Neural progenitor cell (in vitro differentiated cells): ENCODE measurements around the gene UBC. TPM values are rescaled to one million over a fixed set of nuclear protein-coding genes. Genes with fewer than 3 reads are reported as not detected.

Source experiments
- DNase-seq: peaks from one replicate; pipeline ENCODE4 v3.0.0-alpha.2; 2016; ENCODE audit warnings: low spot score
- H2AFZ ChIP-seq: fragments of 200-600 bp; sonication (generic); replicated peaks from 2 replicates; pipeline ENCODE4 v1.6.1; 2016; ENCODE audit warnings: antibody characterized with exemption
- H3F3A ChIP-seq: fragments of 200-600 bp; sonication (generic); 2 replicates; pipeline ENCODE4 v1.6.1; 2016; ENCODE audit warnings: antibody characterized with exemption, low read depth
- H3K27ac ChIP-seq: fragments of 200-600 bp; sonication (generic); 2 replicates; pipeline ENCODE4 v1.5.1; 2016; ENCODE audit warnings: mild to moderate bottlenecking
- H3K27me3 ChIP-seq: fragments of 200-600 bp; sonication (generic); 2 replicates; pipeline ENCODE4 v1.6.1; 2016; ENCODE audit warnings: mild to moderate bottlenecking, moderate library complexity
- H3K36me3 ChIP-seq: fragments of 200-600 bp; sonication (generic); 2 replicates; pipeline ENCODE4 v1.5.1; 2016
- H3K4me1 ChIP-seq: fragments of 200-600 bp; sonication (generic); 2 replicates; pipeline ENCODE4 v1.6.1; 2016; ENCODE audit warnings: mixed run types
- H3K4me2 ChIP-seq: fragments of 200-600 bp; sonication (generic); 2 replicates; pipeline ENCODE4 v1.6.1; 2016
- H3K4me3 ChIP-seq: fragments of 200-600 bp; sonication (generic); 2 replicates; pipeline ENCODE4 v1.5.1; 2016
- H3K79me2 ChIP-seq: fragments of 200-600 bp; sonication (generic); 2 replicates; pipeline ENCODE4 v1.6.1; 2016; ENCODE audit warnings: low read depth
- H3K9ac ChIP-seq: fragments of 200-600 bp; sonication (generic); 2 replicates; pipeline ENCODE4 v1.6.1; 2016
- H3K9me3 ChIP-seq: fragments of 200-600 bp; sonication (generic); 2 replicates; pipeline ENCODE4 v1.5.1; 2016; ENCODE audit warnings: low read depth
- H4K20me1 ChIP-seq: fragments of 200-600 bp; sonication (generic); 2 replicates; pipeline ENCODE4 v1.6.1; 2016; ENCODE audit warnings: low read depth
- H3K27ac Mint-ChIP-seq: 3 replicates; pipeline ENCODE4 v1.8.0; 2021; ENCODE audit warnings: mixed read lengths
- H3K27me3 Mint-ChIP-seq: 2 replicates; pipeline ENCODE4 v1.8.0; 2022; ENCODE audit warnings: low read depth, mild to moderate bottlenecking, inconsistent platforms, moderate library complexity, mixed read lengths; ENCODE audit not compliant: insufficient read depth
- H3K36me3 Mint-ChIP-seq: 3 replicates; pipeline ENCODE4 v1.8.0; 2021; ENCODE audit warnings: mixed read lengths
- H3K4me1 Mint-ChIP-seq: 3 replicates; pipeline ENCODE4 v1.8.0; 2021; ENCODE audit warnings: mixed read lengths
- H3K4me3 Mint-ChIP-seq: 3 replicates; pipeline ENCODE4 v1.8.0; 2021; ENCODE audit warnings: mild to moderate bottlenecking, moderate library complexity, mixed read lengths
- H3K9me3 Mint-ChIP-seq: 3 replicates; pipeline ENCODE4 v1.8.0; 2020; ENCODE audit warnings: mixed read lengths
- CTCF ChIP-seq: fragments of 200-600 bp; sonication (generic); IDR thresholded peaks from 2 replicates; pipeline ENCODE4 v1.5.1; 2017; ENCODE audit warnings: antibody characterized with exemption, mild to moderate bottlenecking
- EZH2 ChIP-seq: fragments of 200-600 bp; sonication (generic); IDR thresholded peaks from 2 replicates; pipeline ENCODE4 v1.6.1; 2017; ENCODE audit warnings: antibody characterized with exemption, mild to moderate bottlenecking, moderate library complexity
- EZH2phosphoT487 ChIP-seq: fragments of 200-600 bp; sonication (generic); IDR thresholded peaks from 2 replicates; pipeline ENCODE4 v1.6.1; 2017; ENCODE audit warnings: antibody characterized with exemption
- total RNA-seq: library from RNA; depleted of rRNA; stranded (reverse); fragments of >200 nt; gene quantifications from 2 replicates; pipeline ENCODE4 v1.2.3, GENCODE V29; 2015; ENCODE audit warnings: low replicate concordance

Gene UBC
- total RNA-seq, 1 donor from 2014 or later, result 857 TPM

- no peak overlapping the region for H3K4me2 ChIP-seq
- peaks cover 5% of the 10 kb centered on the region for H4K20me1 ChIP-seq
- DNase-seq, result no peak
- Mint-ChIP-seq H3K27me3 (peaks cover 8% of the 10 kb centered on the region), H3K9me3 (peaks cover 6% of the 10 kb centered on the region), H3K4me1 (peaks cover 27% of the 10 kb centered on the region), H3K4me3 (no peak overlapping the region), H3K27ac (peak overlapping the region; percentile 25), H3K36me3 (no peaks in the 10 kb centered on the region)
- no peak overlapping the region for H2AFZ ChIP-seq
- H3K27ac ChIP-seq, result no peak overlapping the region
- H3K9ac ChIP-seq, result no peak overlapping the region
- no peaks in the 10 kb centered on the region for H3K9me3 ChIP-seq
- H3K4me3 ChIP-seq, result no peak overlapping the region
- TF ChIP-seq EZH2phosphoT487 (no peak), CTCF (no peak), EZH2 (no peak)
- H3F3A ChIP-seq, result peaks cover 24% of the 10 kb centered on the region
- no peaks in the 10 kb centered on the region for H3K36me3 ChIP-seq
- no peaks in the 10 kb centered on the region for H3K79me2 ChIP-seq
- H3K4me1 ChIP-seq, result peaks cover 22% of the 10 kb centered on the region
- peaks cover 18% of the 10 kb centered on the region for H3K27me3 ChIP-seq
These were observed 47.5 kb downstream of the UBC start for GRCh38 chr12:124866883-124867400.

DNA sequence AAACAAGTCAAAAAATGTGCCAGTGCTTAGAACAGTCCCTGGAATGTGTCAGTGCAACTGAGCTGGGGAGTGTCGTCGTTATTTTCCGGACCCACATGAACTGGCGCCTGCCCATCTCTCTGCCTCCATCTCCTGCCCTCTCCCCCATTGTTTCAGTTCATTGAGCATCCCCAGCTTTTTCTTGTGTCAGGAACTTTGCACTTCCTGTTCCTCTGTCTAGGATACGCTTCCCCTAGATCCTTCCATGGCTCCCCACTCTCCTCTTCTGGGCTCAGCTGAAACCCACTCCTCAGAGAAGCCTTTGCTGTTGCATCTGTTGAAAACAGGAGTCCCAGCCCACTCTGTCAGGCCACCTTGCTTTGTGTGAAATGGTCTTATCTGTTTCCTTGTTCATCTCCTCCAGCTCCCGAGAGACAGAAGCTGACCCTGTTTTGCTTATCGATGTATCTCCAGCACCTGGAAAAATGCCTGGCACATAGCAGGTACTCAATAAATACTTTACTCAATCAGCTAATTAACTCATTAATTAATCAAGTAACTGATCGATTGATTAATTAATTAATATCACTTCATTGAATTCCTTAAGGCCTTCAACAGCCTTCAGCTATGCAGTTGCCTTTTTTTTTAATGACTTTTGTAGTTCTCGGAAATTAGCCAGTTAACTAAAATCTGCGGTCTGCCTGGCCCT is 48.1 kb downstream of the UBC start:
- no peak overlapping the region for H2AFZ ChIP-seq
- H3K4me1 Mint-ChIP-seq, result peaks cover 27% of the 10 kb centered on the region

DNA sequence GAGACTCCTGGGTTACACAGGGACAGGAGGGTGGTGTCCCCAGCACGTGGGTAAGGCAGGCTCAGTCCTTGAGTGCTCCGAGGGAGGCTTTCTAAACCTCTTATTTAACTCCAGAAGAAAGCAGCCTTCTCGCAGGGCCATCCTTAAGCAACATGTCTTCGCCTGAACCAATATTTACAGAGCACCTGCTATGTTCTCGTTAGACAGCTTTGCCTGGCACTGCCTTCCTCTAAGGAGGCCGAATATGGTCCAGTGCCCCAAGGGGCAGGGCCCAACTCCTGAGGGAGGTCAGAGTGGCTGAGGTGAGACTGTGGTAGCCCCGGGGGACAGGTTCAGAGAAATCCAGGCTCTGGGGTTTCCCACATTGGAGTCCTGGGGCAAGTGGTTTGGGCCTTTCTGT is 48.7 kb downstream of the UBC start:
- peaks cover 6% of the 10 kb centered on the region for H3K9me3 Mint-ChIP-seq
- H3K79me2 ChIP-seq, result no peaks in the 10 kb centered on the region
- TF ChIP-seq CTCF (no peak), EZH2 (no peak), EZH2phosphoT487 (no peak)
- H3K4me3 ChIP-seq, result no peak overlapping the region
- no peak overlapping the region for H3K4me3 Mint-ChIP-seq
- H3K27ac Mint-ChIP-seq, result no peak overlapping the region
- no peak overlapping the region for H3K4me2 ChIP-seq
- H3K36me3 Mint-ChIP-seq, result no peaks in the 10 kb centered on the region
- peaks cover 23% of the 10 kb centered on the region for H3K27me3 ChIP-seq
- no peak for DNase-seq
- peaks cover 13% of the 10 kb centered on the region for H3K4me1 ChIP-seq
- H3K36me3 ChIP-seq, result no peaks in the 10 kb centered on the region
- H3K27ac ChIP-seq, result no peak overlapping the region
- H3K9ac ChIP-seq, result no peak overlapping the region
- H2AFZ ChIP-seq, result no peak overlapping the region
- H3F3A ChIP-seq, result peaks cover 24% of the 10 kb centered on the region
- peaks cover 9% of the 10 kb centered on the region for H3K27me3 Mint-ChIP-seq
- peaks cover 27% of the 10 kb centered on the region for H3K4me1 Mint-ChIP-seq
- H3K9me3 ChIP-seq, result no peaks in the 10 kb centered on the region
- H4K20me1 ChIP-seq, result peaks cover 6% of the 10 kb centered on the region

More for the DNA sequence above, 48.1 kb downstream of the UBC start:
- Mint-ChIP-seq H3K36me3 (no peaks in the 10 kb centered on the region), H3K27me3 (peaks cover 9% of the 10 kb centered on the region), H3K9me3 (peaks cover 6% of the 10 kb centered on the region), H3K27ac (no peak overlapping the region), H3K4me3 (no peak overlapping the region)
- no peak overlapping the region for H3K4me2 ChIP-seq
- H3K36me3 ChIP-seq, result no peaks in the 10 kb centered on the region
- TF ChIP-seq EZH2phosphoT487 (no peak), CTCF (no peak), EZH2 (no peak)
- no peaks in the 10 kb centered on the region for H3K79me2 ChIP-seq
- H4K20me1 ChIP-seq, result peaks cover 6% of the 10 kb centered on the region
- no peaks in the 10 kb centered on the region for H3K9me3 ChIP-seq
- peaks cover 23% of the 10 kb centered on the region for H3K27me3 ChIP-seq
- H3K4me3 ChIP-seq, result no peak overlapping the region
- H3F3A ChIP-seq, result peaks cover 24% of the 10 kb centered on the region
- DNase-seq, result no peak
- H3K27ac ChIP-seq, result no peak overlapping the region
- H3K4me1 ChIP-seq, result peaks cover 16% of the 10 kb centered on the region
- H3K9ac ChIP-seq, result no peak overlapping the region
